Measurements from ENCODE around the gene NPTN. TPM values are rescaled to one million over a fixed set of nuclear protein-coding genes. Genes with fewer than 3 reads are reported as not detected.

Gene NPTN
- total RNA-seq, 1 experiment from 2014 or later, result 151 TPM

DNA sequence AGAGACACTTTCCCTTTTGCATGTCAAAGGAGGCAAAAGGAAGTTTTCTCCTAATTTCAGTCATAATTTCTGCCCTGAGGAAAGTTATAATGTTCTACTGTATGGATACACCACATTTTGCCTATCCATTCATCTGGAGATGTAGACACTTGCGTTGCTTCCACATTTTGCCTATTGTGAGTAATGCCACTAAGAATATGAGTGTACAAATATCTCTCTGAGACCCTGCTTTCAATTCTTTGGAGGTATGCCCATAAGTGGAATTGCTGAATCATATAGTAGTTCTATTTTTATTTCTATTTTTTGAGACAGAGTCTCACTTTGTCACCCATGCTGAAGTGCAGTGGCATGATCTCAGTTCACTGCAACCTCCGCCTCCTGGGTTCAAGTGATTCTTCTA, 47.4 kb upstream of the NPTN start:
- in situ Hi-C loops (cut with HindIII; ENCODE audit: low pct_unique_long_range_greater_than_20kb, low sequenced_read_pairs), result no loop called here
- Histone ChIP-seq H3K27me3 (ENCODE audit: control insufficient read depth, insufficient read depth, low read length) (no peaks in the 10 kb centered on the region), H3K4me3 (ENCODE audit: low read depth in 2 of 2, low read length in 2 of 2) (no peak overlapping the region), H3K36me3 (ENCODE audit: control insufficient read depth, insufficient read depth, low read length) (no peaks in the 10 kb centered on the region), H3K4me1 (ENCODE audit: control insufficient read depth, insufficient read depth, low read length) (peaks cover 7% of the 10 kb centered on the region), H3K9me3 (ENCODE audit: control insufficient read depth, insufficient read depth, low read depth, low read length) (no peaks in the 10 kb centered on the region), H3K27ac (ENCODE audit: low read length) (no peak overlapping the region)
- BruUV-seq (replicated peaks), result no TSS peak
- ChIA-PET CTCF (no interaction called here), POLR2A (no interaction called here)
- TF ChIP-seq TCF7L2 (IDR thresholded peaks at IDR 0.05; ENCODE audit: low read depth, low read length) (no peak), POLR2AphosphoS5 (IDR thresholded peaks at IDR 0.05; ENCODE audit: low read depth, low read length) (no peak), SIN3A (IDR thresholded peaks at IDR 0.05; ENCODE audit: borderline replicate concordance, insufficient read depth, low read depth, low read length) (no peak)
- TF ChIP-seq, protein P1, sequence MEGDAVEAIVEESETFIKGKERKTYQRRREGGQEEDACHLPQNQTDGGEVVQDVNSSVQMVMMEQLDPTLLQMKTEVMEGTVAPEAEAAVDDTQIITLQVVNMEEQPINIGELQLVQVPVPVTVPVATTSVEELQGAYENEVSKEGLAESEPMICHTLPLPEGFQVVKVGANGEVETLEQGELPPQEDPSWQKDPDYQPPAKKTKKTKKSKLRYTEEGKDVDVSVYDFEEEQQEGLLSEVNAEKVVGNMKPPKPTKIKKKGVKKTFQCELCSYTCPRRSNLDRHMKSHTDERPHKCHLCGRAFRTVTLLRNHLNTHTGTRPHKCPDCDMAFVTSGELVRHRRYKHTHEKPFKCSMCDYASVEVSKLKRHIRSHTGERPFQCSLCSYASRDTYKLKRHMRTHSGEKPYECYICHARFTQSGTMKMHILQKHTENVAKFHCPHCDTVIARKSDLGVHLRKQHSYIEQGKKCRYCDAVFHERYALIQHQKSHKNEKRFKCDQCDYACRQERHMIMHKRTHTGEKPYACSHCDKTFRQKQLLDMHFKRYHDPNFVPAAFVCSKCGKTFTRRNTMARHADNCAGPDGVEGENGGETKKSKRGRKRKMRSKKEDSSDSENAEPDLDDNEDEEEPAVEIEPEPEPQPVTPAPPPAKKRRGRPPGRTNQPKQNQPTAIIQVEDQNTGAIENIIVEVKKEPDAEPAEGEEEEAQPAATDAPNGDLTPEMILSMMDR (IDR thresholded peaks at IDR 0.05), result no peak
- TF ChIP-seq, protein P2, sequence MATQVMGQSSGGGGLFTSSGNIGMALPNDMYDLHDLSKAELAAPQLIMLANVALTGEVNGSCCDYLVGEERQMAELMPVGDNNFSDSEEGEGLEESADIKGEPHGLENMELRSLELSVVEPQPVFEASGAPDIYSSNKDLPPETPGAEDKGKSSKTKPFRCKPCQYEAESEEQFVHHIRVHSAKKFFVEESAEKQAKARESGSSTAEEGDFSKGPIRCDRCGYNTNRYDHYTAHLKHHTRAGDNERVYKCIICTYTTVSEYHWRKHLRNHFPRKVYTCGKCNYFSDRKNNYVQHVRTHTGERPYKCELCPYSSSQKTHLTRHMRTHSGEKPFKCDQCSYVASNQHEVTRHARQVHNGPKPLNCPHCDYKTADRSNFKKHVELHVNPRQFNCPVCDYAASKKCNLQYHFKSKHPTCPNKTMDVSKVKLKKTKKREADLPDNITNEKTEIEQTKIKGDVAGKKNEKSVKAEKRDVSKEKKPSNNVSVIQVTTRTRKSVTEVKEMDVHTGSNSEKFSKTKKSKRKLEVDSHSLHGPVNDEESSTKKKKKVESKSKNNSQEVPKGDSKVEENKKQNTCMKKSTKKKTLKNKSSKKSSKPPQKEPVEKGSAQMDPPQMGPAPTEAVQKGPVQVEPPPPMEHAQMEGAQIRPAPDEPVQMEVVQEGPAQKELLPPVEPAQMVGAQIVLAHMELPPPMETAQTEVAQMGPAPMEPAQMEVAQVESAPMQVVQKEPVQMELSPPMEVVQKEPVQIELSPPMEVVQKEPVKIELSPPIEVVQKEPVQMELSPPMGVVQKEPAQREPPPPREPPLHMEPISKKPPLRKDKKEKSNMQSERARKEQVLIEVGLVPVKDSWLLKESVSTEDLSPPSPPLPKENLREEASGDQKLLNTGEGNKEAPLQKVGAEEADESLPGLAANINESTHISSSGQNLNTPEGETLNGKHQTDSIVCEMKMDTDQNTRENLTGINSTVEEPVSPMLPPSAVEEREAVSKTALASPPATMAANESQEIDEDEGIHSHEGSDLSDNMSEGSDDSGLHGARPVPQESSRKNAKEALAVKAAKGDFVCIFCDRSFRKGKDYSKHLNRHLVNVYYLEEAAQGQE (IDR thresholded peaks at IDR 0.05; ENCODE audit: insufficient read depth in 1 of 2, low read depth in 2 of 2, low read length in 1 of 2), result no peak
- no peak for ATAC-seq
- intact Hi-C loops (cut with micrococcal nuclease; ENCODE audit: unreplicated experiment), result no loop called here
- DNase-seq (ENCODE audit: low read depth, low spot score), result no peak

DNA sequence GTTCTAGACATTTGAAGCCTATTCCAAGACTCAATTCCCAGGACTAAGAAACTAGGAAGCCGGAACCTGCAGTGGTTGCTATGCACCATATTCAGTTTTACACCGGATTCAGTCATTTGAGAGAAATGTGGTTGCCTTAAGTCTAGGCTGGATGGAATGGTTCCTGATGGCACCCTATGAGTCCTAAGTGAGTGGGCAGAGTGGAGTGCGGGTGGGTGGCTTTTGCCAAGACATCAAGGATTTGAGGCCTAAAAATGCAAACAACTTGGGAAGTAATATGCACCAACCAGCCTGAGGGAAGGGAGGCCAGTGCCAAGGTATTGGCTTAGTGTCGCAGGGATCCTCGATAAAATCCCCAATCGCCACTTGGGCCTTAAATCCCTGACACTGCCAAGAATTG, 46.8 kb upstream of the NPTN start:
- intact Hi-C loops (cut with micrococcal nuclease; ENCODE audit: unreplicated experiment) (no loop called here), in situ Hi-C loops (cut with HindIII; ENCODE audit: low pct_unique_long_range_greater_than_20kb, low sequenced_read_pairs) (no loop called here)
- Histone ChIP-seq H3K36me3 (ENCODE audit: control insufficient read depth, insufficient read depth, low read length) (no peaks in the 10 kb centered on the region), H3K27me3 (ENCODE audit: control insufficient read depth, insufficient read depth, low read length) (no peaks in the 10 kb centered on the region), H3K9me3 (ENCODE audit: control insufficient read depth, insufficient read depth, low read depth, low read length) (no peaks in the 10 kb centered on the region), H3K27ac (ENCODE audit: low read length) (no peak overlapping the region), H3K4me3 (ENCODE audit: low read depth in 2 of 2, low read length in 2 of 2) (no peak overlapping the region), H3K4me1 (ENCODE audit: control insufficient read depth, insufficient read depth, low read length) (peaks cover 7% of the 10 kb centered on the region)
- DNase-seq (ENCODE audit: low read depth, low spot score) (no peak), ATAC-seq (no peak)
- CTCF ChIA-PET, result no interaction called here
- no peak for TF ChIP-seq POLR2AphosphoS5 (IDR thresholded peaks at IDR 0.05; ENCODE audit: low read depth, low read length)
- TF ChIP-seq, protein P2 (IDR thresholded peaks at IDR 0.05; ENCODE audit: insufficient read depth in 1 of 2, low read depth in 2 of 2, low read length in 1 of 2), result no peak
- no peak for TF ChIP-seq SIN3A (IDR thresholded peaks at IDR 0.05; ENCODE audit: borderline replicate concordance, insufficient read depth, low read depth, low read length)
- TF ChIP-seq, protein P1 (IDR thresholded peaks at IDR 0.05), result no peak
- TF ChIP-seq TCF7L2 (IDR thresholded peaks at IDR 0.05; ENCODE audit: low read depth, low read length), result no peak
- BruUV-seq (replicated peaks), result no TSS peak
- POLR2A ChIA-PET, result no interaction called here
